COLO668 (cell line): Measurements from ENCODE around the gene KRT77.
"Not testable (repeated sequence)": the region's sequence is repeated elsewhere in the genome, so short reads cannot be mapped to it uniquely, and the experiment has no call there.

Source experiments
- DNase-seq: peaks from one replicate; lab custom pipeline; 2025; ENCODE audit not compliant: unreplicated experiment; lab: John Stamatoyannopoulos, UW

KRT77 gene

GRCh38 chr12:52703424-52703823, at the start of gene KRT77:
Gene KRT77 (minus strand): TSS chr12:52703524. CDS start chr12:52703434, 90 bp downstream.
- no peak for DNase-seq

- no peak for DNase-seq
Measured at GRCh38 chr12:52752516-52752915, 49.2 kb upstream of the KRT77 start.

GRCh38 chr12:52751795-52752194, 48.5 kb upstream of the KRT77 start:
- no peak for DNase-seq

- not testable (repeated sequence) for DNase-seq
Measured at GRCh38 chr12:52750532-52750931, 47.2 kb upstream of the KRT77 start.

- DNase-seq, result no peak
Measured at GRCh38 chr12:52749827-52750226, 46.5 kb upstream of the KRT77 start.

- DNase-seq, result no peak
Measured at GRCh38 chr12:52748578-52748977, 45.3 kb upstream of the KRT77 start.

GRCh38 chr12:52745554-52745953, 42.2 kb upstream of the KRT77 start:
- DNase-seq, result no peak

GRCh38 chr12:52744493-52745156, 41.3 kb upstream of the KRT77 start:
- no peak for DNase-seq

- no peak for DNase-seq
Measured at GRCh38 chr12:52742822-52743457, 39.6 kb upstream of the KRT77 start.

- DNase-seq, result no peak
Measured at GRCh38 chr12:52742196-52742580, 38.9 kb upstream of the KRT77 start.

- DNase-seq, result no peak
Measured at GRCh38 chr12:52741375-52742195, 38.3 kb upstream of the KRT77 start.

GRCh38 chr12:52740584-52740983, 37.3 kb upstream of the KRT77 start:
- no peak for DNase-seq

- no peak for DNase-seq
Measured at GRCh38 chr12:52739963-52740362, 36.6 kb upstream of the KRT77 start.

GRCh38 chr12:52735816-52736632, 32.7 kb upstream of the KRT77 start:
- DNase-seq, result no peak

GRCh38 chr12:52735106-52735505, 31.8 kb upstream of the KRT77 start:
- no peak for DNase-seq

- no peak for DNase-seq
Measured at GRCh38 chr12:52730793-52731192, 27.5 kb upstream of the KRT77 start.

- DNase-seq, result no peak
Measured at GRCh38 chr12:52730383-52730782, 27.1 kb upstream of the KRT77 start.

- DNase-seq, result no peak
Measured at GRCh38 chr12:52729147-52729546, 25.8 kb upstream of the KRT77 start.

- no peak for DNase-seq
Measured at GRCh38 chr12:52728374-52728773, 25.1 kb upstream of the KRT77 start.

GRCh38 chr12:52727037-52727436, 23.7 kb upstream of the KRT77 start:
- DNase-seq, result no peak

GRCh38 chr12:52726451-52726850, 23.1 kb upstream of the KRT77 start:
- DNase-seq, result no peak
